D341Med (cell line): Measurements from ENCODE around the gene ELF5.

ENCODE experiments used
- DNase-seq: peaks from one replicate; pipeline ENCODE4 v3.0.0; 2012; ENCODE audit warnings: low spot score

The ELF5 gene

DNA sequence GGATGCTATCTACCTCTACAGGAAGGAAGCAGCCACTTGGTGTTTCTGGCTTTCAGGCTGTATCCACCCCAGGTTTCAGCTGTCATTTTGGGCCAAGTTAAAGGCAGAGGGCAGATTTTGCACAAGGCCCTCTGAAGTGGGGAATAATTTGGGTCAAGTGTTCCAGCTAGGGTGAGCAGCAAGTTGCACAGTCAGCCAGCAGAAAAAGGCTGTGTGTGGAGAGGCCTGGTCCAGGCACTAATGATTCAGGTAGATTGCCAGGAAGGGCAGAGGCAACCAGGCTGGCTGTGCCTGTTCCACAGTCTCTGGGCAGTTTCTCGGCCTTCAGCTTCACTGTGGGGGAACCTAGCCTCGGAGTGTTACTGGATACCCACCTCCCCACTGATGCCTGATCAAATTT, 8.6 kb upstream of the ELF5 start:
- no peak for DNase-seq

- DNase-seq = no peak
These were observed 7.7 kb upstream of the ELF5 start for GRCh38 chr11:34521265-34521664.

- no peak for DNase-seq
These were observed 6.1 kb upstream of the ELF5 start for GRCh38 chr11:34519595-34520235.

GRCh38 chr11:34516247-34517040, 2.9 kb upstream of the ELF5 start:
- DNase-seq = no peak

DNA sequence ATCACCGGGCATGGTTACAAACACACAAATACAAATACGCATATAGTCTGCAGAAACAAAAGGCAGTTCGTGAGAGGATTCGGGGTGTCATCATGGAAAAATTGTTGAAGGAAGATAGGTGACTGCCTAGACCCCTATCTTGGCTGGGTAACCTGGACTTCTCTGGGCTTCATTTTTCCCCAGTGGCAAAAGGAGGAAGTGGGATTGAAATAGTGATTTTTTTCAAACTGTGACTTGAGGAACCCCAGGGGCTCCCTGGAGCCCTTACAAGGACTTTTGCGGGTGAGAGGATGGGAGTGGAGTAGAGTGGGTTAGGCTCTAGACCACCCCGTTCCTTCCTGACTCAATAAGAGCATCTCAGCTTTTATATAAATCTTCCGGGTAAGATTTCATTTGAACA, 1.0 kb upstream of the ELF5 start:
- DNase-seq = no peak

DNA sequence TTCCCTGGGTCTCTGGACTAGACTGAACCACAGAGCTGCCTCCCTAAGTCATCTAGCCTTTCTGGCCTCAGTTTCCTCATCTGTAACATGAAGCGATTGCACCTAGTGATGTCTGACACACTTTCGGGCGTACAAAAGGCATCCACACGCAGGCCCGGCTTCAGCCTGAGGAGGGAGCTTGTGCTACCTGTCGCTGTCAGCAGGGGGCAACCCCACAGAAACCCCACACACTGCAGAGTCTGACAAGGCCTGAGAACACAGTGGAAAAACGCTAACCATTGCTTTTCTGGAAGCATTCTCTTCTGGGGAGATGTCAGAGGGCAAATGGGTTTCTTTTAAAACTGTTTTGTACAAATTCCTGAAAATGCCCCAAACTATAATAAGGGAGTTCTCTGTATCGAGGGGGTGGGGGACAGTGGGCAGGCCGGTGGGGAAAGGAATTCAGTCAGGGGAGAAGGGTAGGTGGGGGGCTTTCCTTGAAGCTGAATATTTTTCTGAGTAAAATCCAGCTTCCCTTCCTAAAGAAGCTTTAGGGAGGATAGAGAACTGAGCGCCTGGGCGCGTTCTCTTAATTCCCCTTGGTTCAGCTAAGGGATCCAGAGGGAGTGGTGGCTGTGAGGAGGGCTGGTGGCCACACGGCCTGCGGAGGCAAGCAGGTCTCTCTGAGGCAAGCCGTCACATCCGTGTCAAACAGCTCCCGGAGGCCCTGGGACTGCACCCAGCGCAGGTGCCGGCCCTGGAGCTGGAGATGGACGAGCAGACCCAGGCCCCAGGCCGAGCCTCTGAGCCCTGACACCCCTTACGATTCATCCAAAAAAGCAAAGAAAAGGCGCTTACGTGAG, 533 bp downstream of the ELF5 start:
- peak; percentile 84 for DNase-seq

GRCh38 chr11:34510673-34511072, 2.9 kb downstream of the ELF5 start:
- no peak for DNase-seq

GRCh38 chr11:34510218-34510617, 3.4 kb downstream of the ELF5 start:
- no peak for DNase-seq

DNA sequence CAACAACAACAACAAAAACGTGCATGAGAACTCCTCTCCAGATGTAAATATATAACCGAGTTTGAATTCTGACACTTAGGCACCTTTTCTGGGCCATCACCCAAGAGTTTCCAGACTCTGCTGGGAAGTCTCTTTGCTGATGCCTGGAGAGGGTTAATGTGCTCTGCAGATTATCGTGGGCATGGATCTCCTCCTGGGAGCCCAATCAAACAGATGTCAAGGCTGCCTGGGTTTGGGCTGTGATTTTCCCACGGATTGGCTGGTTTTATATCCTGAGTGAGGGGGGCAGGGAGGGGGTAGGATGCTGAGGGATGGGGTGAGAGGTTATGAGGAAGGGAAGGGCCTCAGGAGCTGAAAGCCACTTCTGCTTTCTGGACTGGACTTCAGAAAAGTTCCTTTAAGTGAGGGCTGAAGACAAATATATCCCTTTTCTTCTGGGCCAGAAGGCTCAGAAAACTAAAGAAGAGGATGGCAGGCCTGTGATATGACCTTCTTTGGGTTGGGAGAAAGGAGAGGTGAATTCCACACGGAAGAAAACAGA, 4.2 kb downstream of the ELF5 start:
- DNase-seq = no peak

GRCh38 chr11:34508524-34508923, 5.1 kb downstream of the ELF5 start:
- DNase-seq = no peak

- DNase-seq = no peak
These were observed 6.0 kb downstream of the ELF5 start for GRCh38 chr11:34507610-34508009.

GRCh38 chr11:34507156-34507555, 6.4 kb downstream of the ELF5 start:
- DNase-seq = no peak

DNA sequence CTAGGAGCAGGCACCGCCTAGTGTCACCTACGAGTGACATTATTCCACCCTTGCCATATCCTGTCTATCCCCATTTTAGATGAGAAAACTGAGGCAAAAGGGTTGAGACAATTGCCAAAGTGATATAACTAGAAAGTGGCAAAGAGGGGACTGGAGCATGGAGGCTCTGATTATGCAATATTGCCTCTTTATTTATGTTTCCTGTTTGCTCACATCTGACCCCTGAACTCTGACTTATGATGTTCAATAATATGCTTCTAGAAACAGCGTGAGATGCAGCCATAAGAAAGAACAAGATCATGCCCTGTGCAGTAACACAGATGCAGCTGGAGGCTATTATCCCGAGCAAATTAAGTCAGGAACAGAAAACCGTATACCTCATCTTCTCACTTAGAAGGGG, 7.7 kb downstream of the ELF5 start:
- no peak for DNase-seq

DNA sequence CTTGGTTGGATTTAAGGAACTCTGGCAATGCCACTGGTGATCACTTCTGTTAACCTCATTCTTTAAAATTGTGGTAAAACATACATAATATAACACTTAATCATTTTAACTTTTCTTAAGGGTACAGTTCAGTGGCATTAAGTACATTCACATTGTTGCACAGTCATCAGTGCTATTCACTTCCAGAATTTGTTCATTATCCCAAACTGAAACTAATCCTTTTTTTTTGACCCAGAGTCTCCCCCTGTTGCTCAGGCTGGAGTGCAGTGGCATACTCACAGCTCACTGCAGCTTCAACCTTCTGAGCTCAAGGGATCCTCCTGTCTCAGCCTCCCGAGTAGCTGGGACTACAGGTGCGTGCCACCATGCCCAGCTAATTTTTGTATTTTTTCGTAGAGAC, 10.6 kb downstream of the ELF5 start:
- DNase-seq = no peak

- no peak for DNase-seq
These were observed 11.6 kb downstream of the ELF5 start for GRCh38 chr11:34501949-34502348.

DNA sequence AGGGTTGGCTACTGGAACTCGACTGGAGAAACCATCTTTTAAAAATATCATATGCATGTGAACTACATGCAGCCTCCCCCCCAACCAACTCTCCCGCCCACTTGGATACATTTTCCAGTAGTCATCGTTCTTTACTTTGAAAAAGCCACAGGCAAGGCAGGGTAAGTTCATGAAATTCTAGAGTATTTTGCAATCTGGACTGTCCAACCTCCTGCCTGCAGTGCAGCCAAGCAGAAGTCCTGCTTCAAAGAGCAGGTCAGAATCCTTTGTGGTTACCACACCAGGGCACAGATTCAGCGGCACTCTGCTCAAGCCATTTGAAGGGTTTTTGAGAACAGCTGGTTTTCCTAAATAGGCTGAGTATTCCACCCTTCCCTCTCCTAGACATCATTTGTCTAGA, 12.1 kb downstream of the ELF5 start:
- DNase-seq = no peak

- no peak for DNase-seq
These were observed 13.7 kb downstream of the ELF5 start for GRCh38 chr11:34499719-34500500.

DNA sequence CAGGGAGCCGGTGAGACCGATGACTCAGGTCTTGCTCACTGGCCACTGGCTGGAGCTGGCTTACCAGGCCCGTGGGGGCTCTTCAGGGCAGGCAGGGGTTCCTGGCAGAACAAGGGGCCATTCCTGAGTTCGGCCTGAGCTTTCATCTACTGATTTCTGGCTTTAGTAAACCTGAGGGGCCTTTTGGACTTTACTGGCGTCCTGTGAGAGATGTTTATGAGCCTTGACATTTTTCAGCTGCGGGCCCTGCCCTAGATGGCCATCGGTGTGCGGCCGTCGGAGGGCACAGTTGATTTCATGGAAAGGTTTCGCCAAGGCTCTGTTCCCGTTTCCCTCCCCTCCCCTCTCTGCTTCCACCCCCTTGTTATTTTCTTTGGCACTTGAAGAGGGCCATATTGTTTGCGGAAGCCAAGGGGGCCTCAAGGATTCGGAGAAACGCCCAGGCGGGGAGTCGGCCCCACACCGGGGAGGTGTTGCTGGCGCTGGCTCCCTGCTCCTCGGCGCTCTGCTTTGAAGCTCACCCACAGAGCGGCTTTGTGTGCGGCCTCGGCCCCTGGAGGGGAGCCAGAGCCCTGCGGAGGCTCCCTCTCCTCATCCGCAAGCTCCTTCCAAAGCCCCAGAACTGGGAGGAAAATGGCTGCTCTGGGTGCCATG, 17.7 kb downstream of the ELF5 start:
- no peak for DNase-seq

- DNase-seq = no peak
These were observed 18.3 kb downstream of the ELF5 start for GRCh38 chr11:34495239-34495723.

GRCh38 chr11:34493926-34494595, 19.5 kb downstream of the ELF5 start:
- no peak for DNase-seq

DNA sequence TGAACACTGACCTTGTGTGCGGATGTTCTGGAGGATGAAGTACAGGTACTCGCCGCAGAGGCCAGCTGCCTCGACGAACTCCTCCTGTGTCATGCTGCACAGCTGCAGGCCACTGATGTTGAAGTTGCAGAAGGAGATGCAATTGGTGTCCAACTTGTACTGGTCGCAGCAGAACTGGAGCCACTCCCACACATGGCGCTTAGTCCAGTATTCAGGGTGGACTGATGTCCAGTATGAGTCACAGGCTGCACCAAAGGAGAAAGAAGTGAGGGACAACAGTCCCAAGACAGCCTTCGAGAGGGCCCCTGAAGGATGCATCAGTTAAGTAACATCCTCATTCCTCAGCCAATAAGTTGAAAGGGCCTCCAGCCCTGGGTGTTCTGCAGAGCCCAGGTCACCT, 20.1 kb downstream of the ELF5 start:
- no peak for DNase-seq
